EH (cell line): ENCODE results near the gene ADAM33.

Experiments
- DNase-seq: peaks from one replicate; pipeline ENCODE4 v3.0.0-alpha.2; 2015; ENCODE audit warnings: low read depth

The ADAM33 gene, protein sequence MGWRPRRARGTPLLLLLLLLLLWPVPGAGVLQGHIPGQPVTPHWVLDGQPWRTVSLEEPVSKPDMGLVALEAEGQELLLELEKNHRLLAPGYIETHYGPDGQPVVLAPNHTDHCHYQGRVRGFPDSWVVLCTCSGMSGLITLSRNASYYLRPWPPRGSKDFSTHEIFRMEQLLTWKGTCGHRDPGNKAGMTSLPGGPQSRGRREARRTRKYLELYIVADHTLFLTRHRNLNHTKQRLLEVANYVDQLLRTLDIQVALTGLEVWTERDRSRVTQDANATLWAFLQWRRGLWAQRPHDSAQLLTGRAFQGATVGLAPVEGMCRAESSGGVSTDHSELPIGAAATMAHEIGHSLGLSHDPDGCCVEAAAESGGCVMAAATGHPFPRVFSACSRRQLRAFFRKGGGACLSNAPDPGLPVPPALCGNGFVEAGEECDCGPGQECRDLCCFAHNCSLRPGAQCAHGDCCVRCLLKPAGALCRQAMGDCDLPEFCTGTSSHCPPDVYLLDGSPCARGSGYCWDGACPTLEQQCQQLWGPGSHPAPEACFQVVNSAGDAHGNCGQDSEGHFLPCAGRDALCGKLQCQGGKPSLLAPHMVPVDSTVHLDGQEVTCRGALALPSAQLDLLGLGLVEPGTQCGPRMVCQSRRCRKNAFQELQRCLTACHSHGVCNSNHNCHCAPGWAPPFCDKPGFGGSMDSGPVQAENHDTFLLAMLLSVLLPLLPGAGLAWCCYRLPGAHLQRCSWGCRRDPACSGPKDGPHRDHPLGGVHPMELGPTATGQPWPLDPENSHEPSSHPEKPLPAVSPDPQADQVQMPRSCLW

DNA sequence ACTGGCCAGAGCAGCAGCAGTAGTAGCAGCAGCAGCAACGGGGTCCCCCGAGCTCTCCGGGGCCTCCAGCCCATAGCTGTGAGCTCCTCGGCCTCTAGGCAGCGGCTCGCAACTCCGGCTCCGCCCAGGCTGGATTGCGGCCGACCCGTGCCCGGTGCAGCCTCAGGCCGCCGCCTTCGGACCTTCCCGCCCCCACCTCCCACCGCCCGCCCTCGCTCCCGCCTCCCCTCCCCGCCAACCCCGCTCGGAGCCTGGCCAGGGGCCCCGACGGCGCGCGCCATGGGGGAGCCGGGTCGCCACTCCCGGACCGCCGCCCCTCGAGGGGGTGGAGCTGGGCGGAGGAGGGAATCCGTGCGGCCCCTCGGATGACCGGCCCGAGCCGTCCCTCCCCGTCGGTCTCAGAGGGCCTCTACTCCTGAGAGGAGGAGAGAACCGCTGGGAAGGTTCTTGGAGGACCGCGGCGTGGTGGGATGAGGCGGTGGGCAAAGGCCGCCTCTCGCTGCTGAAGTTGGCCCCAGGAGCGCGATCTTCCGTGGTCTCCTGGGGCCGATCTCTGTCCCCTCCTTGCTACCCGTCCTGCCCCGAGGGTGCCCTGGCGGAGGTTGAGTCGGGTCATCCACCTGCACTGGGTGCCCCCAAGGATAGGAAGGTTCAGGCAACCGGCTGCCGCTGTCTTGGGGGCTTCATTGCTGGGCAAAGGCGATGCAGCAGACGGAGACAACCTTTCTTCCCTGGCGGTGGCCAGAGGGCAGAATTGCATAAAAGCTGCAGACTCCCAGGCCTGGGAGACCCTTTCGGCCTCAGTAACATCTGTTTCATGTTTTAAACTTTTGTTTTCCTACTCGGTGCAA, at the start of gene ADAM33:
Gene ADAM33 (minus strand): TSS at position 80 of the 851 bp plus-strand sequence. CDS start 6 bp downstream, at position 74.
- peak; percentile 57 for DNase-seq

DNA sequence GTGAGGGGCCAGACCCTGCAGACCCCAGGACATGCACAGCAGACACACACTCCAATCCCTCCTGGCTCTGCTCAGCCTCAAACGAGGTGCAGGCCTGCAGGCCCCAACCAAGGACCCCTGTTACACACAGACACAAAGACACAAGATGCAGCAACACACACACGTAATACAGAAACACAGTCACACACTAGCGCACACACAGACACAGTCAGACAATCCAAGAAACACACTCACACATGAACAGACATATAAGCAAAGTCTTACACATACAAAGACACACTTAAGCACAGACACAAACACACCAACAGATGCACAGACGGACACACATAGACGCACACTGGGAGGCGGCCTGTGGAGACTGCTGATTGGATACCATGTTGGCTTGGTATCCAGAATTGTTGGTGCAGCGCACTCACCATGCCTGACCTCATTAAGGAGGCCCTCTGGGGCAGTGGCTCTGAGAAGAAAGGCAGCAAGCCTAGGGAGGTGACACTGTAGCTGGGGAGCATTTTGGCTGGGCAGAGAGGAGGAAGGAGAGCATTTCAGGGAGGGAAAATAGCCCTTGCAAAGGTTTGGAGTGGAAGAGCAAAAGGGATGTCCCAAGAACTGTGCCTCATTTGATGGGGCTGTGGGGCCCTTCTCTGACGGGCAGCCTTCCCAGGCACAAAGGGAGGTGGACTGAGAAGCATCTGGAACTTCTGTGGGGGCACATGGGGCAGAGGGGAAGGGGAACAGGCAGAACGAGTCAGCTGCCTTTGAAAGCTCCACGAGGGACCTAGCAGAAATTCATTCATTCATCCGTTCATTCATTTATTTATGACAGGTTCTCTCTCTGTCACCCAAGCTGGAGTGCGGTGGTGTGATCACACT, 49.2 kb upstream of the ADAM33 start:
- DNase-seq: no peak

DNA sequence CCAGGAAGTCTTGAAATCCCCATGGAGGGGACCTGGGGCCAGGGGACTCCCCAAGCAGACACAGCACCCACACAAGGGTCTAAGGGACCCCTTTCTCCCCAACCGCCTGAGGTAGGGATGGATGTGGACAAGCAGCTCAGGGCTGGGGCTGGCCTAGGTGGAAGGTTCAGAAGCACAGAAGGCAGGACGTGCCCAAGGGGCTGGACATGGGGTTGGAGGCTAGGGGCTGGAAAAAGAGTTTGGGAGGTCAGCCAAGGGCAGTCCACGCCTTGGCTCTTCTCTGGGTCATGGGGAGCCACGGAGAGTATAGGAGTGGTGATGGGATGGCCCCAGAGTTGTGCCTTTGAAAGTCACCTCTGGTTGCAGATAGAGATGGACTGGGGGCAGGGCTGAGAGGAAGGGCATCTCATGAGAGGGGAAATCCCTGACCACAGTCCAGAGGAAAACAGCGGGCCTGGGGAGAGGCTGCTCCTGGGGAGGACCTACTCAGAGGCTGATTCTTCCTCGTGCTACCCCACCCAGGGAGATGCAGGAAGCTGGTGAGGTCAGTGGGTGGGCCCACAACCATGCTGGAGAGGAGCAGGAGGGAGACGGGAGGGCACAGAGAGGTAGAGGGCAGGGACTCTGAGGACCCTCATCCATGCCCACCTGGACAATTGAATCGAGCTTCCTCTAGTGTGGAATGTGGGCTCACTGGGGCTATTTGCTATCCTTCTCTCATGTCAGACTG, 48.2 kb upstream of the ADAM33 start:
- DNase-seq: no peak

GRCh38 chr20:3729378-3729777, 47.6 kb upstream of the ADAM33 start:
- DNase-seq: no peak

DNA sequence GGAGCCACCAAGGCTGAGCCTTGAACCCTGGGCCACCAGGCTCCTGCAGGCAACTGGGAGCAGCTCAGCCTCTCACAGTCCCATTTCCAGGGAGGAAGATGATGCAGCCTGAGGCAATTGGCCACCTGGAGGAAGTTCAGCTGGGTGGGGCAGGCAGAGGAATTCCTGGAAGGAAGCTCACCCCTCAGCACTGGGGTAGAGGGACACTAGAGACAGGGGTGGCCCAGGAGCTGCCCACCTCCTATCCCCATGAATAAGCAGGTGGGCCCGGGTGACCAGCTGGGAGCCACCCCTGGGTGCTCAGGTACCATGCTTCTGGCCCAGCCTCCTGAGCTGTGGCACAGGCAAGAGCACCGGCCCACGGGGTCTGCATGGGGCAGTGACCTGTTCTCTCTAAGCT, 47.1 kb upstream of the ADAM33 start:
- DNase-seq: no peak

GRCh38 chr20:3728354-3728753, 46.5 kb upstream of the ADAM33 start:
- no peak for DNase-seq

- DNase-seq: peak; percentile 61
Measured at GRCh38 chr20:3727401-3728021, 45.7 kb upstream of the ADAM33 start.

- DNase-seq: no peak
Measured at GRCh38 chr20:3724356-3724755, 42.5 kb upstream of the ADAM33 start.

- no peak for DNase-seq
Measured at GRCh38 chr20:3723284-3723683, 41.5 kb upstream of the ADAM33 start.

GRCh38 chr20:3721912-3722311, 40.1 kb upstream of the ADAM33 start:
- no peak for DNase-seq

- DNase-seq: no peak
Measured at GRCh38 chr20:3720626-3721025, 38.8 kb upstream of the ADAM33 start.

GRCh38 chr20:3720068-3720467, 38.3 kb upstream of the ADAM33 start:
- DNase-seq: no peak

GRCh38 chr20:3719046-3719445, 37.2 kb upstream of the ADAM33 start:
- no peak for DNase-seq

DNA sequence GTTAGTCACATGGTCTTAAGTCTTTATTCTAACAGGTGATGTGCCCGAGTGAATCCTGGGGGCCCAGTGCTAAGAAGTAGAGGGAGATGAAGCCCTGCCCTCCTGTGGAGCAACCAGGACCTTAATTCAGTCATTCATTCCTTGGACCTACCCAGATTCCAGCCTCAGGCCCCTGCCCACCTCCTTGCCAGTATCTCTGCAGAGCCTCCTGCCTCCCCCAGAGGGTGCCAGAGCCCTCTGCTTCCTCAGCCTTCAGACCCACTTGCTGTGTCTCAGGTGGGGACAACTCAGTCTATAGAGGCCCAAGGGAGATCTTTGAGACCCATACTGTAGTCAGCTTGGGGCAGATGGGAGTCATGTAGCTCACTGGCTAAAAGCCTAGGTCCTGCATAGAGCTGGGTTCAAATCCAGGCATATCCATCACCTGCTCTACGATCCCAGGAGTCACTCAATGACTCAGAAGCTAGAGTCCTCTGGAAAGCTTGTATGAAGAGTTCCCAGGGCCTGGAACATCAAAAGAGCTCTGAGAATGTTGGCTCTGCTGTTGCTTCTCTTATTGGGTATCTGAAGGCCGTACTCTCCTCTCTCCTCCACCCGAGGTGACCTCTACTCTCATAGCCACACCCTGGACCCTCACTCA, 34.5 kb upstream of the ADAM33 start:
- peak; percentile 60 for DNase-seq

DNA sequence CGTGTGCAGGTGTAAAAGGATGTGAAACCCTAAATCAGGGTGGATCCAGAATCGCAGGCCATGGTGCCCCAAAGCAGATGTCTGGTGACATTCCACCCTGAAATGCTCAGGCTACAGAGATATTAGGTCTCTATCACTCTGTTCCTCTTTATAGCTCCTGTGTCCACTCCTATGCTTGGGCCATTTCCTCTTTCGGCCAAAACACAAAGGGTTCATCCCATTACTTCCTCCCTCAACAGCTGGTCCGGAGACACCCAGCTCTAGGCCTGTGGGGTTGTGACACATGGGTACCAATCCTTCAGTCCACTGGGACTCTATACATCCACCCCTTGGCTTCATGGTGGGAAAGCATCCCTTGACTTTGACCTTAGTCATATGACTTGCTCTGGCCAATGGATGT, 32.3 kb upstream of the ADAM33 start:
- DNase-seq: no peak

- DNase-seq: no peak
Measured at GRCh38 chr20:3712279-3712873, 30.6 kb upstream of the ADAM33 start, which contains the start of gene SIGLEC1. Gene SIGLEC1, minus strand, starts transcription at chr20:3712600. Its CDS starts 5,472 bp downstream, at chr20:3707128.

DNA sequence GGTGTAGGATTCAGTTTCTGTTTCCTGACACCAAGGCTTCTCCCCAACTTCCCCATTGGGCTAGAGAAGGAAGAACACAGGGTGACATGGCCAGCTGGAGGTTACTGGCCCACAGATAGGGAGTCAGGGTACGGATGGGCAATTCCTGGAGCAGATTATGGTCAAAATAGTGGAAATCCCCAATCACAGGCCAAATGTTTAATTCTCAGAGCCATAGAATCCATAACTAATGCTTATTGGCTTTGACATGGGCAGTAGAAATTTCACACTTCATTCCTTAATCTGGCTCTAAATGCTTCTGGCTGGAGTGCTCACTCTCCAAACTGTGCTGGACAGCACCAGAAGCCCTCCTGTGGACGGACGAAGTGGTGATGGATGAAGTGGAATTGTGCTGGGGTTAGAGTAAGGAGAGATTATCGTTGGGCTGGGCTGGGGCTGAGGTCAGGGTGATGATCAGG, 29.7 kb upstream of the ADAM33 start:
- no peak for DNase-seq

- DNase-seq: peak; percentile 59
Measured at GRCh38 chr20:3710703-3711483, 29.1 kb upstream of the ADAM33 start.
